GM10248 (cell line): ENCODE measurements around the gene TRIM71.

ENCODE experiments used
- CTCF ChIA-PET: fragments of 300-600 bp; sonication (Branson Sonifier 250); formaldehyde crosslinking; extraction: SDS; loops from one replicate; lab custom pipeline; 2021; ENCODE audit warnings: antibody characterized with exemption; lab: Yijun Ruan, JAX
- POLR2A ChIA-PET: fragments of 350-650 bp; sonication (Branson Sonifier 250); formaldehyde crosslinking; extraction: SDS; loops from one replicate; lab custom pipeline; 2020; ENCODE audit warnings: antibody characterized with exemption; lab: Yijun Ruan, JAX
- DNase-seq: peaks from one replicate; pipeline ENCODE4 v3.0.0; 2012; ENCODE audit errors: extremely low spot score
- CTCF ChIP-seq: IDR thresholded peaks from 2 replicates; pipeline ENCODE4 v1.5.1; 2012; ENCODE audit warnings: mild to moderate bottlenecking, low read depth; ENCODE audit errors: extremely low read depth, missing control alignments, control extremely low read depth

Gene TRIM71

GRCh38 chr3:32837366-32837765 is 19.6 kb downstream of the TRIM71 start:
- ChIA-PET CTCF (interaction anchor here (1.2 kb wide), 1 partner anchor 17 kb away, joined by 3 read pairs; no protein-coding TSS in a partner anchor), POLR2A (no interaction called here)
- DNase-seq, result no peak
- no peak for TF ChIP-seq CTCF

- TF ChIP-seq CTCF, result no peak
- ChIA-PET CTCF (interaction anchor here (1.1 to 1.2 kb wide), 2 partner anchors 9 to 17 kb away, joined by 3 to 6 read pairs; no protein-coding TSS in a partner anchor), POLR2A (no interaction called here)
- DNase-seq, result no peak
Measured at GRCh38 chr3:32837789-32838188, 20.0 kb downstream of the TRIM71 start.

- TF ChIP-seq CTCF, result no peak
- CTCF ChIA-PET, result interaction anchor here (1.0 kb wide), 1 partner anchor 12 kb away, joined by 3 read pairs; no protein-coding TSS in a partner anchor
- POLR2A ChIA-PET, result no interaction called here
- DNase-seq, result no peak
Measured at GRCh38 chr3:32839714-32840085, 21.9 kb downstream of the TRIM71 start.

- CTCF ChIA-PET, result no interaction called here
- DNase-seq, result no peak
- no peak for TF ChIP-seq CTCF
- POLR2A ChIA-PET, result no interaction called here
Measured at GRCh38 chr3:32840086-32840841, 22.5 kb downstream of the TRIM71 start.

- no peak for TF ChIP-seq CTCF
- no peak for DNase-seq
- ChIA-PET CTCF (interaction anchor here (2.1 kb wide), 1 partner anchor 15 kb away, joined by 4 read pairs; no protein-coding TSS in a partner anchor), POLR2A (no interaction called here)
Measured at GRCh38 chr3:32841341-32841740, 23.5 kb downstream of the TRIM71 start.

GRCh38 chr3:32841867-32842470 is 24.2 kb downstream of the TRIM71 start:
- POLR2A ChIA-PET, result no interaction called here
- CTCF ChIA-PET, result interaction anchor here (2.1 kb wide), 1 partner anchor 14 kb away, joined by 4 read pairs; no protein-coding TSS in a partner anchor
- no peak for TF ChIP-seq CTCF
- no peak for DNase-seq
